ENCODE data around the gene DUSP28.

GRCh38 chr2:240555541-240556250 is 4.5 kb upstream of the DUSP28 start:
- no peak for TF ChIP-seq EZH2 (IDR thresholded peaks at IDR 0.05)
- TF ChIP-seq CTCF (IDR thresholded peaks at IDR 0.05) = no peak
- no peak for TF ChIP-seq EZH2phosphoT487 (IDR thresholded peaks at IDR 0.05)
